ENCODE data around the gene PIGC.

The PIGC gene

DNA sequence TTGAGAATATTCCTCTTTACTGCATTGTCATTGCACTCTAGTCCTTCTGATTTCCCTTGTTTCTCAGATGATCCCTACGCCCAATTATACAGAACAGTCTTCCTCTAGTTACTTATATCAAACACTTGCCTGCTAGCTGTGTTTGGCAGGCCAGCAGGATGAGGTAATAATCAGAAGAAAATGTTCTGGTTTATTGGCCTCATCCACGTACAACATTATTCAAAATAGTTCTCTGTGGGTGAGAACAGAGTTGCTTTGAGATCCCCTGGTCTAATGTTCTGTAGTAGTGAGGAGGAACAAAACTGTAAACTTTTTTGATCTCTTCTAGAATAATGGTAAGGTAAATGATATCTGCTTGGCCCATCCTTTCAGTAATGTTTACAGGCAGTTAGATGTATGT is 45.7 kb downstream of the PIGC start:
- DNase-seq (ENCODE audit: low read depth) = no peak

DNA sequence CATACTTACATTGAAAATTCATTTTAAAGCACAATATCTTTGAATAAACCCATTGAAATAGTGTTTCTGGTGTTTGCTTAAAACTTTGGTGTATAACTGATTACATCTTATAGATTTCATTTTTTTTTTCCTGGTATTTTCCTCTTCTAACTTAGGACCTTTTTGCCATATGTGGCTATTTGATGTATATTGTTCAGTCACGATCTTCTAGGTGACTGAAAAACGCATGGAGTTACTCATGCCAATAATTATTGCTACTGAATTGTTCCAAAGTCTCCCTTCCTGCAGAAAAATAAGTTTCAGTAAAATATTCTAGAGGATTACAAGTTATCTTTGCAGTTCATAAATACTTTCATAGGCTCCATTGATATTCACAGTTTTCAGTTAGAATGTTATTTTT is 46.2 kb downstream of the PIGC start:
- no peak for DNase-seq (ENCODE audit: low read depth)

GRCh38 chr1:172397221-172397620 is 46.6 kb downstream of the PIGC start:
- DNase-seq (ENCODE audit: low read depth) = no peak

GRCh38 chr1:172395576-172395975 is 48.3 kb downstream of the PIGC start:
- DNase-seq (ENCODE audit: low read depth) = no peak

- DNase-seq (ENCODE audit: low read depth) = no peak
Observed at GRCh38 chr1:172394811-172395210, 49.1 kb downstream of the PIGC start.

DNA sequence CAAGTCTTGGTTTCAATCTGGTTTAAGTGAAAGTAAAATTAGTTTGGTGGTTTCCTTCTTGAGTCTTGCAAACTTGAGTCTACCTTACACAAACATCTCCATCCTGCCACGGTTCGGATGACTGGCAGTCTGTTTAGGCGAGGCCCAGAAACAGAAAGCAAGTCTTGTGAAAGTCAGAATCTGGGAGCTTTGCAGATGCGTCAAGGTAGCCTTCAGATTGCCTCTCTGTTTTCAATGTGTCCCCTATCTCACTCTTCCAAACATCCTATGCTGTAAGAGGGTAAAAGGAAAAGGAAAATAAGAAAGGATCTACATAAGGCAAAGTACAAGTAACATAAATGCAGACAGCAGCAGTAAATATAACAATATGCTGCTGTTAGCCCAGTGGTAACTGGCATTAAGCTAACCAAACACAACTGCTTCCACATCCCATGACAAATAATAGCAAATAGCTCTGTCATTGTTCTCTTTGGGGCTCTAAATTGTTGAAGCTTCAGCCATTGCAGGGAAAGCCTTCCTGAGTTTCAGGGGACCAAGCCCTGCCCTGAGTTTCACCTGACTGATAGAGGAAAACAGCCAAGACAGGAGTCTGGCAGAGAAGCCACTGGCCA is 49.6 kb downstream of the PIGC start:
- DNase-seq (ENCODE audit: low read depth) = peak; percentile 39

GRCh38 chr1:172393354-172393753 is 50.5 kb downstream of the PIGC start:
- DNase-seq (ENCODE audit: low read depth) = no peak

GRCh38 chr1:172391976-172392375 is 51.9 kb downstream of the PIGC start:
- no peak for DNase-seq (ENCODE audit: low read depth)

Measured in activated T-helper 9 cell treated with anti-CD3 and anti-CD28 coated beads, Interleukin-2, amount 50 U/mL, for 16 hours (primary cell).